HG02852 (cell line): ENCODE results near the gene FLVCR2.

Source experiments
- ATAC-seq: cut with Tn5 transposase; IDR thresholded peaks from one replicate; pipeline ENCODE4 v1.9.1; 2021; ENCODE audit warnings: mild to moderate bottlenecking, moderate library complexity; ENCODE audit not compliant: unreplicated experiment

The FLVCR2 gene

GRCh38 chr14:75626863-75627262, 48.4 kb downstream of the FLVCR2 start:
- no peak for ATAC-seq

- ATAC-seq, result no peak
Observed at GRCh38 chr14:75627406-75627805, 49.0 kb downstream of the FLVCR2 start.

GRCh38 chr14:75628816-75629215, 50.4 kb downstream of the FLVCR2 start:
- ATAC-seq, result no peak

GRCh38 chr14:75630695-75631452, 52.5 kb downstream of the FLVCR2 start:
- no peak for ATAC-seq

GRCh38 chr14:75631453-75631831, 53.0 kb downstream of the FLVCR2 start:
- ATAC-seq, result no peak

GRCh38 chr14:75634848-75635247, 56.4 kb downstream of the FLVCR2 start:
- no peak for ATAC-seq

- ATAC-seq, result no peak
Observed at GRCh38 chr14:75636100-75636692, 57.8 kb downstream of the FLVCR2 start.

- no peak for ATAC-seq
Observed at GRCh38 chr14:75640876-75641275, 62.5 kb downstream of the FLVCR2 start.

GRCh38 chr14:75643985-75644384, 65.6 kb downstream of the FLVCR2 start:
- no peak for ATAC-seq

- no peak for ATAC-seq
Observed at GRCh38 chr14:75645056-75645455, 66.6 kb downstream of the FLVCR2 start.

GRCh38 chr14:75646762-75647161, 68.3 kb downstream of the FLVCR2 start:
- ATAC-seq, result no peak

- ATAC-seq, result no peak
Observed at GRCh38 chr14:75647640-75648039, 69.2 kb downstream of the FLVCR2 start.

- ATAC-seq, result no peak
Observed at GRCh38 chr14:75648066-75648838, 69.8 kb downstream of the FLVCR2 start.

GRCh38 chr14:75649337-75649736, 70.9 kb downstream of the FLVCR2 start:
- no peak for ATAC-seq

- no peak for ATAC-seq
Observed at GRCh38 chr14:75649773-75650172, 71.4 kb downstream of the FLVCR2 start.

GRCh38 chr14:75650253-75651058, 72.0 kb downstream of the FLVCR2 start:
- no peak for ATAC-seq

- no peak for ATAC-seq
Observed at GRCh38 chr14:75653563-75653962, 75.1 kb downstream of the FLVCR2 start.

GRCh38 chr14:75654127-75654732, 75.8 kb downstream of the FLVCR2 start:
- ATAC-seq, result peak; percentile 66

- ATAC-seq, result no peak
Observed at GRCh38 chr14:75655235-75655634, 76.8 kb downstream of the FLVCR2 start.

GRCh38 chr14:75657331-75657730, 78.9 kb downstream of the FLVCR2 start:
- ATAC-seq, result no peak

- ATAC-seq, result no peak
Observed at GRCh38 chr14:75658957-75659356, 80.5 kb downstream of the FLVCR2 start.
